ENCODE measurements around the gene TUBA3E.
"Not testable (repeated sequence)": the region's sequence is repeated elsewhere in the genome, so short reads cannot be mapped to it uniquely, and the experiment has no call there.

Gene TUBA3E

GRCh38 chr2:130190237-130190636 lies 8.0 kb downstream of the TUBA3E start:
- no peak for DNase-seq (ENCODE audit: low read depth, low spot score)
- H3K4me3 ChIP-seq (ENCODE audit: low read depth, low read length): no peak overlapping the region
- TF ChIP-seq, protein P1, sequence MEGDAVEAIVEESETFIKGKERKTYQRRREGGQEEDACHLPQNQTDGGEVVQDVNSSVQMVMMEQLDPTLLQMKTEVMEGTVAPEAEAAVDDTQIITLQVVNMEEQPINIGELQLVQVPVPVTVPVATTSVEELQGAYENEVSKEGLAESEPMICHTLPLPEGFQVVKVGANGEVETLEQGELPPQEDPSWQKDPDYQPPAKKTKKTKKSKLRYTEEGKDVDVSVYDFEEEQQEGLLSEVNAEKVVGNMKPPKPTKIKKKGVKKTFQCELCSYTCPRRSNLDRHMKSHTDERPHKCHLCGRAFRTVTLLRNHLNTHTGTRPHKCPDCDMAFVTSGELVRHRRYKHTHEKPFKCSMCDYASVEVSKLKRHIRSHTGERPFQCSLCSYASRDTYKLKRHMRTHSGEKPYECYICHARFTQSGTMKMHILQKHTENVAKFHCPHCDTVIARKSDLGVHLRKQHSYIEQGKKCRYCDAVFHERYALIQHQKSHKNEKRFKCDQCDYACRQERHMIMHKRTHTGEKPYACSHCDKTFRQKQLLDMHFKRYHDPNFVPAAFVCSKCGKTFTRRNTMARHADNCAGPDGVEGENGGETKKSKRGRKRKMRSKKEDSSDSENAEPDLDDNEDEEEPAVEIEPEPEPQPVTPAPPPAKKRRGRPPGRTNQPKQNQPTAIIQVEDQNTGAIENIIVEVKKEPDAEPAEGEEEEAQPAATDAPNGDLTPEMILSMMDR (IDR thresholded peaks at IDR 0.05; ENCODE audit: insufficient read depth, low read length, missing control alignments): no peak
- CTCF ChIA-PET: interaction anchor here (1.4 kb wide), 1 partner anchor 9 kb away, joined by 4 read pairs; the partner anchor contains the start of genes MZT2B and SMPD4
- POLR2A ChIA-PET: interaction anchor here (0.6 kb wide), 1 partner anchor 142 kb away, joined by 3 read pairs; no protein-coding TSS in a partner anchor

DNA sequence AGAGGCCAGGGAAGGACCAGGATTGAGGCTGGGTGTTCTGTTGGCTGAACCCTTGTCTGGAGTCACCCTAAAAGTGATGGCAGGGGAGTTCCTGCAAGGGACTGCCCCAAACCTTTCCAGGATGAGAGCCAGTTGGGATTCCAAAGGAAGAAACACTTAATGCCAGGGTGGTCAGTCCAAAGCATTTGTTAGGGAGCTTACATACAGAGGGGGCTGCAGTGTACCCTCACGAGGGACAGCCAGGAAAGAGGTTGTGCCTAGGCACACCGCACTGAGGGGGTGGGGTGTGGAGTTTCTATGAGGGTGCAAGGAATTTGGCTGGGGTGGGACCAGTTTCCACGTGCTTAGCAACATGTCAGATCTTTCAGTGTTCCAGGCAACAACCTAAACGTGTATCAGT lies 9.3 kb downstream of the TUBA3E start:
- H3K4me3 ChIP-seq (ENCODE audit: low read depth, low read length); DNase-seq (ENCODE audit: low read depth, low spot score); POLR2A ChIA-PET: not testable (repeated sequence)
- CTCF ChIA-PET: interaction anchor here (1.7 kb wide), 1 partner anchor 1298 kb away, joined by 5 read pairs; no protein-coding TSS in a partner anchor

DNA sequence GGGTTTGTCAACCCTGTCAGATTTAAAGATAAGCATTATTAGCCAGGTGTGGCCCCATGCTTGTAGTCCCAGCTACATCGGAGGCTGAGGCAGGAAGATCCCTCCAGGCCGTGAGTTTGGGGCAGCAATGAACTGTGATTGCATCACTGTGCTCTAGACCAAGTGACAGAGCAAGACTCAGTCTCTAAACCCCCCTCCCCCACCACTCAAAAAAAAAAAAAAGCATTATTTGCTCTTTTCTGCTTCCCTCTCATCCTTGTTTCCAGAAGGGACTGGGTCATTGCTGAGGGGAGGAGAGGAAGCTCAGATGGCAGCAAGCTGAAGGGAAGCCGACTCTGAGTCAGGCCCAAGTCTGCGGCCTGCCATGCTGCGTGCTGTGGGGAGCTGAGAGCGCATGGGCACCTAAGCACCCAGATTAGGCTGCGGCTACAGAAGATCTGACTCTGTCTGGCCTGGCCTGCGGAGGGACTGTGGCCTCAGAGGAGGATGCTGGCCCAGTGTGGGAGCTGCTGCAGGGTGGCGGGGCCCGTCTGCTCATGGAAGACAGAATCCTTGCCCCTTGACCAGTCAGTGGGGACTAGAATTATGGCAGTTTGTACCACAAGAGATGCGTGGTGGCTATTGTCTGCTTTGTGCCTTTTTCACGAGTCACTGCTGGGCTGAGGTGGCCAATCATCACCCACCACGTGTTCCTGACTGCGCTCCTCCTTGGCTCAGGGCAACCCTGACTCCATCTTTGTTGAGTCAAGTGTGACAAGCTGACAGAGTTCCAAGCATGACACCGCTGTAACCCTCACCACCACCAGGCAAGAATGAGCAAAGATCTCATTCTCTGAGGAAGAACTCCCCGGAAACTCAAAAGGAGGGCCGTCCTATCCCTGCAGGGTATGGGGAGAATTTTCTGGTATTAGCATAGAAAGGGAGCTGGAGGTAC lies 10.1 kb downstream of the TUBA3E start:
- CTCF ChIA-PET: interaction anchor here (1.7 kb wide), 1 partner anchor 1299 kb away, joined by 5 read pairs; no protein-coding TSS in a partner anchor
- H3K4me3 ChIP-seq (ENCODE audit: low read depth, low read length); POLR2A ChIA-PET; DNase-seq (ENCODE audit: low read depth, low spot score): not testable (repeated sequence)

GRCh38 chr2:130187268-130187667 lies 11.0 kb downstream of the TUBA3E start:
- CTCF ChIA-PET: interaction anchor here (1.7 kb wide), 1 partner anchor 1300 kb away, joined by 5 read pairs; no protein-coding TSS in a partner anchor
- TF ChIP-seq, protein P1 (IDR thresholded peaks at IDR 0.05; ENCODE audit: insufficient read depth, low read length, missing control alignments): no peak
- DNase-seq (ENCODE audit: low read depth, low spot score): no peak
- H3K4me3 ChIP-seq (ENCODE audit: low read depth, low read length): no peak overlapping the region
- POLR2A ChIA-PET: no interaction called here

GRCh38 chr2:130186391-130186790 lies 11.8 kb downstream of the TUBA3E start:
- POLR2A ChIA-PET: interaction anchor here (1.3 kb wide), 1 partner anchor 1301 kb away, joined by 3 read pairs; no protein-coding TSS in a partner anchor
- CTCF ChIA-PET: no interaction called here
- no peak overlapping the region for H3K4me3 ChIP-seq (ENCODE audit: low read depth, low read length)
- no peak for DNase-seq (ENCODE audit: low read depth, low spot score)
- TF ChIP-seq, protein P1 (IDR thresholded peaks at IDR 0.05; ENCODE audit: insufficient read depth, low read length, missing control alignments): no peak

DNA sequence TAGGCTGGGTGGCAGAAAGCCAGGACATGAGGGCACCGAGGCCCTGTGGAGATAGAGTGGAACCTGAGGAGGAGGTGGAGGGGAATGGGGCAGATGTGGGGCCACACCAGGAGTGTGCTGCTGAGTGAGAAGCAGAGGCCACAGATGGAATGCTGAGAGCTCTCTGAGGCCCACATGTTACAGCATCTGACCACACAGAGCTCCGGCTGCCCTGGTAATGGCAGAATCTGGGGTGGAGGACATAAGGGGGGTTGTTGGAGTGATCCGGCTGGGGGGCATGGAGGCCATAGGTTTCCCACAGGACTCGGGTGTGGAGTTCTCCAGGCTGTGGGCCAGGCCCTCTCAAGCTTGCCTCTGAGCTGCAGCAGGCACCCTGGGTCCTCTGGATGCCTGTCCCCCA lies 12.3 kb downstream of the TUBA3E start:
- ChIA-PET POLR2A (interaction anchor here (1.3 kb wide), 1 partner anchor 1301 kb away, joined by 3 read pairs; no protein-coding TSS in a partner anchor), CTCF (interaction anchor here (6.4 kb wide), 1 partner anchor 149 kb away, joined by 88 read pairs; no protein-coding TSS in a partner anchor)
- DNase-seq (ENCODE audit: low read depth, low spot score): no peak
- no peak overlapping the region for H3K4me3 ChIP-seq (ENCODE audit: low read depth, low read length)
- TF ChIP-seq, protein P1 (IDR thresholded peaks at IDR 0.05; ENCODE audit: insufficient read depth, low read length, missing control alignments): no peak

DNA sequence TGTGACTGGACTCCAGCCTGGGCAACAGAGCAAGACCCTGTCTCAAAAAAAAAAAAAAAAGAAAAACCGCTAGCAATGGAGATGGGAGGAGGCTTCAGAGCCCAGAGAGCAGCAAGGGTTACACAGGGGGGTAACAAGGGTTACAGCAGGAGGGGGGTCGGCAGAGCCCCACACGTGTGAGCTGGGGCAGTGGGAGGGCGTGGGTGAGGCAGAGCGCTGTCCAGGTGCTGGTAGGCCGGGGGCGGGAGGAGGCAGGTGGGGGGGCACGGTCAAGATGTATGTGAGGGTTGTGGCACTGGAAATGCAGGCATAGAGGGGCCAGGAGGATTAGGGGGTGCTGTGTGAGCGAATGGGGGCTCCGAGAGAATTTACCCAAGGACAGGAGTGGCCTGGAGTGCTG lies 12.8 kb downstream of the TUBA3E start:
- DNase-seq (ENCODE audit: low read depth, low spot score): no peak
- POLR2A ChIA-PET: interaction anchor here (1.3 kb wide), 1 partner anchor 1302 kb away, joined by 3 read pairs; no protein-coding TSS in a partner anchor
- CTCF ChIA-PET: interaction anchor here (6.4 kb wide), 1 partner anchor 150 kb away, joined by 88 read pairs; no protein-coding TSS in a partner anchor
- TF ChIP-seq, protein P1 (IDR thresholded peaks at IDR 0.05; ENCODE audit: insufficient read depth, low read length, missing control alignments): no peak
- H3K4me3 ChIP-seq (ENCODE audit: low read depth, low read length): no peak overlapping the region

Data from AG04449 (cell line).